Cardiac fibroblast (primary cell): ENCODE measurements around the gene MMP10.

ENCODE experiments used
- DNase-seq, 2 donors: peaks; one replicate each; pipeline versions ENCODE4 v3.0.0 to v3.0.0-alpha.2; 2010; ENCODE audit warnings: low read depth in 2 of 2
- H3K4me3 ChIP-seq, 2 donors: replicated peaks in 1 of 2; 1 replicate in 1 of 2; 2 replicates in 1 of 2; pipeline ENCODE4 v1.5.1; 2011; ENCODE audit warnings: low read depth in 2 of 2, low read length in 2 of 2, mild to moderate bottlenecking in 2 of 2, moderate library complexity in 1 of 2
- TF ChIP-seq, protein P1 (sequence below): IDR thresholded peaks from one replicate; pipeline ENCODE4 v1.5.1; 2011; ENCODE audit warnings: low read depth, mild to moderate bottlenecking, low read length, inconsistent platforms

The MMP10 gene

DNA sequence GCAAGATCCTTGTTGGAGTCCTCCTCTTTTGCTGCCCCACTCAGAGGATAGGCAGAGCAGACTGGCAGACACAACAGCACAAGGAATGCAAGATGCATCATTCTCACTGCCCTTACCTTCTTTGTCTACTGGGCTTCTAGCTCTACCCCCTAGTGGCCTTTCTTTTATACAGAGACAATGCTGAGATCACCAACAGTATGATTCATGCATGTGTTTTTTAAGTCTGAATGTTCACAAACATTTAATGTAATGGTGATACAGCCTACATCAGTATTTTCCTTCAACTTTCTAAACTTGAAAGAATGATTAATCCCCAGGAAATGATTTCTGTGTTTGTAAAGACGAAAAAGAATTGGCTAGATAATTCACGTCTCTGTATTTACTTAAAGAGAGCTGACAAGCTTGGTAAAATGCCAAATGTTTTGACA, at the start of gene MMP10:
Gene MMP10 (minus strand): TSS at position 138 of the 428 bp plus-strand sequence. CDS start 37 bp downstream, at position 101.
- TF ChIP-seq, protein P1, sequence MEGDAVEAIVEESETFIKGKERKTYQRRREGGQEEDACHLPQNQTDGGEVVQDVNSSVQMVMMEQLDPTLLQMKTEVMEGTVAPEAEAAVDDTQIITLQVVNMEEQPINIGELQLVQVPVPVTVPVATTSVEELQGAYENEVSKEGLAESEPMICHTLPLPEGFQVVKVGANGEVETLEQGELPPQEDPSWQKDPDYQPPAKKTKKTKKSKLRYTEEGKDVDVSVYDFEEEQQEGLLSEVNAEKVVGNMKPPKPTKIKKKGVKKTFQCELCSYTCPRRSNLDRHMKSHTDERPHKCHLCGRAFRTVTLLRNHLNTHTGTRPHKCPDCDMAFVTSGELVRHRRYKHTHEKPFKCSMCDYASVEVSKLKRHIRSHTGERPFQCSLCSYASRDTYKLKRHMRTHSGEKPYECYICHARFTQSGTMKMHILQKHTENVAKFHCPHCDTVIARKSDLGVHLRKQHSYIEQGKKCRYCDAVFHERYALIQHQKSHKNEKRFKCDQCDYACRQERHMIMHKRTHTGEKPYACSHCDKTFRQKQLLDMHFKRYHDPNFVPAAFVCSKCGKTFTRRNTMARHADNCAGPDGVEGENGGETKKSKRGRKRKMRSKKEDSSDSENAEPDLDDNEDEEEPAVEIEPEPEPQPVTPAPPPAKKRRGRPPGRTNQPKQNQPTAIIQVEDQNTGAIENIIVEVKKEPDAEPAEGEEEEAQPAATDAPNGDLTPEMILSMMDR: peak; percentile 75
- no peak within 1 kb of the TSS for H3K4me3 ChIP-seq
- peak; percentile 33 to 88 for DNase-seq

DNA sequence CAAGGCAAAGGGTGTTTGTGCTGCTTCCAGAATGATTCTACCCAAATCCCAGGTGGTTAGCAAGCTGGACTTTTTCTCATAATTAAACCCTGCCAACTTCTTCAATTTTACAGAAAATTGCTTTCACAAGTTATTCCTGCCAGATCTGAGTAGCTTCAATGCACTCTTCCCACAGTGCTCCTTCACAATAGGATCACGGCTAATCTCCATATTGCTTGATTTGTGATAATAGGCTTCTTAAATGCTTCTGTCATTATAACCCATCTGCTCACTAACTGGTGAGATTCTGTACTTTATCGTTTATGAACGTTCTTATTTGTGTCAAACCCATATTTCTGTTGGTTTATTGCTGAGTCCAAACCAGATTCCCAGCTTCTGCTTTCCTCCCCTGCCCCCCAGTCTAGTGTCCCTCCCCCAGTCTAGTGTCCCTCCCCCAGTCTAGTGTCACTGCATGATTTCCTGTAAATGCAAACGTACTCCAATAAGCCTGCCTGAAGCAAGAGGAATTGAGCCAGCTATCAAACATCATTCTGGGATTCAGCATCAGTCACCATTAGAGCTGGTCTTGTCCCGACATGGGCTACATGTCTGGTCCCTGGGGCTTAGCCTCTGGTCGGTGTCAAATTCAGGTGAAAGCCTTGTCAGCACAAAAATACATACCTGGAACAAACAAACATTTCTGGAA, 49.0 kb upstream of the MMP10 start:
- H3K4me3 ChIP-seq: no peak overlapping the region
- TF ChIP-seq, protein P1: no peak
- no peak for DNase-seq

DNA sequence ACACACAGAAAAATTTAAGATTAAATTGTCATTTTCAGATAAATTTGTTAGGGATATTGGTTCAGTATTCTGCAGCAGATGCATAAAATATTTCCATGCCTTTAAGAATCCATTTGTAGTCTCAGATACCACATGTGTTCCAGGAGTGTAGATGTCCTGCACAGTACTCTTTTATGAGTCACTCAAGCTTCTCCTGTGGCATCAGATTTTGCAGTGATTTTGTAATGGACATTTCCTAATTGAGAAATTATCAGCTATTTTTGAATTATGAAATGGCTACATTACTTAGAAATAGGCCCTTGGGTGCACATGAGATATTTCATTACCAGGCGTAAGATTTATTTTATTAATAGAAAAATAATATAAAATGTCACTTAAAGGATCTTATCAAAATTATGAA, 44.1 kb upstream of the MMP10 start:
- H3K4me3 ChIP-seq: no peak overlapping the region
- TF ChIP-seq, protein P1: no peak
- DNase-seq: no peak

DNA sequence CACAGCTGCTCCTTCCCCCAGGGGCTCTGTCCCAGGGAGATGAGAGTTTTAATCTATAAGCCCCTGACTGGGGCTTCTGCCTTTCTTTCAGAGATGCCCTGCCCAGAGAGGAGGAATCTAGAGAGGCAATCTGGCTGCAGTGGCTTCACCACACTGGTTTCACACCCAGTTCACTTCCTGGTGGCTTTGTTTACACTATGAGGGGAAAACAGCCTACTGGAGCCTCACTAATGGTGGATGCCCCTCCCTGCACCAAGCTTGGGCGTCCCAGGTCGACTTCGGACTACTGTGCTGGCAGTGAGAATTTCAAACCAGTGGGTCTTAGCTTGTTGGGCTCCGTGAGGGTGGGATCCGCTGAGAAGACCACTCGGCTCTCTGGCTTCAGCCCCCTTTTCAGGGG, 39.1 kb upstream of the MMP10 start:
- TF ChIP-seq, protein P1: no peak
- no peak for DNase-seq
- H3K4me3 ChIP-seq: no peak overlapping the region

DNA sequence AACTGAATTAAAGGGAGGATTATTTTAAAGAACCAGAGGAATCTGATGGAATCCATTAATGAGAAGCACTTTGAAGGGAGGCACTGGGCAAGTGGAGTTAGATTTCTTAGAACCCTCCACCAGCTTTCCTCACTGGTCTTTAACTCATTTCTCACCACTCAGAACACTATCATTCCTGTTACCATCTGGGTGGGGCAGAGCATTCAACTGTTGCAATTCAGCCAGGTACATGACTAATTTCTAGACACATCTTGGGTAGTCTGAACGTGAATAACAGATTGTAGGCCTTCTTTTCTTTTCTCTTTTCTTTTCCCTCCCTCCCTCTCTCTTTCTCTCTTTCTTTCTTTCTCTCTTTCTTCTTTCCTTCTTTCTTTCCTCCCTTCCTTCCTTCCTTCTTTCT, 33.1 kb upstream of the MMP10 start:
- TF ChIP-seq, protein P1: no peak
- no peak for DNase-seq
- no peak overlapping the region for H3K4me3 ChIP-seq

DNA sequence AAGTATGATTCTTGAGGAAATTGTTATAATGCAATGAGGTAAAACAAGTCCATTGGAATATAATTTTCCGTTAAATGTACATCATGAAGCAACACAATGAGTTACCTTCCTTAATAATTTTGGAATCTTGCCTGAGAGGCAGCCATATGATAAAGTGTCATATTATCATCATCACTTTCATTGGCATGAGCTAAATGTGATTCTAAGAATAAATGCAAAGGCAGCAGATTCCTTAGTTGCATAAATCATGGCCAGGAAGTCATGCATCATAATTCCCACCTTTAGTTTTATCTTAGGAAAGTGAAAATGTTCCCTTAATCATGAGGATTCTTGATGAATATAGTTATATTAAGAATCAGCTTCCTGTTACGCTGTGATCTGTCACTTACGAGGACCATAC, 31.8 kb upstream of the MMP10 start:
- H3K4me3 ChIP-seq: no peak overlapping the region
- no peak for DNase-seq
- TF ChIP-seq, protein P1: no peak
